ENCODE results near the gene PTPRN2.
"Not testable (repeated sequence)": the region's sequence is repeated elsewhere in the genome, so short reads cannot be mapped to it uniquely, and the experiment has no call there.

The PTPRN2 gene

DNA sequence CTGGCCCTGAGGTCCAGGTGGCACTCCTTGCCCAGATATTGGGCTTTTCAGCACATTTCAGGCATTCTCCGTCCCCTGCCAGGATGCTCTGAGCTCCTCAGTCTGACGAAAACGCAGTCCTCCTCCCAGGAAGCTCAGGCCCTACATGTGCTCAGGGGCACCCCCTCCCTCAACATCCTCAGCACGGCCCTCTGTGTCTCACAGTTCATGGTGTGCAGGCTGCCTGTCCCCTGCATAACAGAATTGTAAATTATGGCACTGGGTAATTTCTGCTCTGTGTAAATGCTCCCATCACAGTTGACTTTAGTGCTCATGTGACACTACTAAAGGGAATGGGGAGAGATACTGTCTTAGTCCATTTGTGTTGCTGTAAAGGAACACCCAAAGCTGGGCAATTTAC, 687.1 kb downstream of the PTPRN2 start:
- DNase-seq (ENCODE audit: low read depth) = no peak

DNA sequence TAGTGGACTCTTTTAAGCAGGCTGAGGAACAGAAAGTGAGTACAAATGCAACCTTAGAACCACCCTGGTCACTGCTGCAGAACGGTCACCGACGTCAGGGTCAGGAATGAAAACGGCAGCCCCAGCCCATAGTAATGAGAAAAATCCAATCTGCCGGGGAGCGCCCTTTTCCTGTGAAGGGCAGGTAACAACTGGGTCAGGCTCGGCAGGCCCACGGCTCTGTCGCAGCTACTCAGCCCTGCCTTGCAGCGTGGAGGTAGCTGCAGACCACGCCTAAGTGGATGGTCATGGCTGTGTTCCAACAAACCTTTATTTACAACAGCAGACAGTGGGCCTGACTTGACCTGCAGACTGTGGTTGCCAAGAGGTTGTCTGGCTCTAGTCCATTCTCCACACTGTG, 687.6 kb downstream of the PTPRN2 start:
- no peak for DNase-seq (ENCODE audit: low read depth)

DNA sequence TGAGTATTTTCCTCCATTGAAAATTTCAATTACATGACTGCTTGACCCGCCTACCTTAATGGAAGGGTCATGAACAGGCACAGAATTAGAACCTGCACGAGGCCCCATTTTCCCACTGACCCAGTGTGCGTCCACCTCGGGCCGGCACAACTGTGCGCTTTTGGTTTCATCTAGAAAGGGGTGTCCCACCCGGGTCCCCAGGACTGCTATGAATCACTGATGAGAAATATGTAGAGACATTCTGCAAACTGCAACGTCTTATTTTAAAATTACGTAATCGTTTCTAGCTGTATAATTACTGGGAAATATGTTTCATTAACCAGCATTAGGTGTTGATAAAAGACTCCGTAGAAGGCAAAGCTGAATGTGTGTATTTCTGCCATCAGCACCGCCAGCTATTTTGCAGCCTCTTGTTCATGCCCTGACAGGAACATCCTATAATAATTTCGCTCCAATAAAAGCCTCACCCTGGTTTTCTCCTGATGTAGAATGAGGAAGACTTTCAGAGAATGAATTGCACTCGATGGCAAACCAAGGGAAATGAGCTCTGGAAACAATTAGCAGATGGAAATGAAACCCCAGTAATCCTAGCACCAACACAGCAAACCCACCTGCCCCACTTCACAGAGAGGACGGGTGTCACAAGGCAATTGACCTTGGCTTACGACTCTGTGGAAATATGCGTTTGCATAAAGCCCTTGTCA, 688.7 kb downstream of the PTPRN2 start:
- no peak for DNase-seq (ENCODE audit: low read depth)

DNA sequence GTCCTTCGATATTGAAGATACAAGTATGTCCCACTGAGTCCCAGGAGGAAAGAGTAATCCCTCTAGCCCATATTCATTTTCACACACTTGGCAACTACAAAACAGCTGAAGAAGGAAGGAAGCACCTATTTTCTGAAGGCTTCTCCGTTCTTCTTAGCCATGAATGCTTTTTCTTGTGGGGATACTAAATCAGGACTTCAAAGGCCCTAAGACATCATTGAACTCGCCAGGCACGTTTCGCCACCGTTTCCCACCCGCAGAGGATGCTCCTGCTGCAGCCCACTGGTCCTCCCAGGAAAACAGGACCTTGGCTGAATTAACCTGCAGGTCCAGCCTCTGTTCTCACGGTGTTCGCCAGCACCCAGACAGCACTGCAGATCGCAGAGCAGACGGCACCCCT, 689.4 kb downstream of the PTPRN2 start:
- DNase-seq (ENCODE audit: low read depth) = no peak

GRCh38 chr7:157897681-157898080, 689.9 kb downstream of the PTPRN2 start:
- no peak for DNase-seq (ENCODE audit: low read depth)

DNA sequence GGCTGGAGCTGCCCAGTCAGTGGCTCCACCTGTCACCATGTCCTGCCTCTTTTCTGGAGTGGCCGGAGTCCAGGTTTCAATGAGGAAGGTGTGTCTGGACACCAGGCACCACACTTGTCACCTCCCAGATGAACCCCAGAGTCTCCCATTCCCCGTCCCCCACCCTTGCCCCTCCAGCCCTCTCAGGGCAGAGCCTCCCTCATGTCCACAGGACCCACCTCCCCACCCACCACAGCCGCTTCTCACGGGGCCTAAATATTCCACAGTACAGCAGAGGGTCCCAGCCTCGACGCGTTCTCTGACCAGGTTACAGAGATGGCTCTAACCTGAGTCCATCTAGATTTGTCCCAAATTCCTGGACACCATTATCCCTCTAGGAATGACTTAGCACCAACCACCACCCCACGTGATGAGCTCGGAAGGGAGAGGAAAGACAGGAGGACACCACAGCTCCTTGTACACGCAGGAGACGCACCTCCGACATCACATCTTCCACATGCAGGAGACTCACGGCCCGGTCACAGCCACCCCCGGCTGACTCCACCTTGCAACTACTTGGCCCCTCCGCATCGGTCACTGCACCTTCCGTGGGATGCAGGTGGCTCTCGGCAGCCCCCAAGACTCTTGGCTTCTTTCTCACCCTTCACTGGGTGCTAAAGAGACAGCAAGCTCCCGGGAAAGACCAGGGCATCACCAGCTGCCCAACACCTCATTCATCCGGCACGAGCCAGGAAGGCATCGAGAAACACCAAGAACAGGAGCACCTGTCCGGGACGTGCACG, 690.7 kb downstream of the PTPRN2 start:
- no peak for DNase-seq (ENCODE audit: low read depth)

GRCh38 chr7:157896376-157896675, 691.3 kb downstream of the PTPRN2 start:
- DNase-seq (ENCODE audit: low read depth) = not testable (repeated sequence)

GRCh38 chr7:157895520-157896375, 691.9 kb downstream of the PTPRN2 start:
- no peak for DNase-seq (ENCODE audit: low read depth)

GRCh38 chr7:157895098-157895497, 692.5 kb downstream of the PTPRN2 start:
- not testable (repeated sequence) for DNase-seq (ENCODE audit: low read depth)

- no peak for DNase-seq (ENCODE audit: low read depth)
Measured at GRCh38 chr7:157893535-157894044, 694.0 kb downstream of the PTPRN2 start.

GRCh38 chr7:157892751-157893523, 694.7 kb downstream of the PTPRN2 start:
- no peak for DNase-seq (ENCODE audit: low read depth)

GRCh38 chr7:157890921-157891401, 696.7 kb downstream of the PTPRN2 start:
- no peak for DNase-seq (ENCODE audit: low read depth)

DNA sequence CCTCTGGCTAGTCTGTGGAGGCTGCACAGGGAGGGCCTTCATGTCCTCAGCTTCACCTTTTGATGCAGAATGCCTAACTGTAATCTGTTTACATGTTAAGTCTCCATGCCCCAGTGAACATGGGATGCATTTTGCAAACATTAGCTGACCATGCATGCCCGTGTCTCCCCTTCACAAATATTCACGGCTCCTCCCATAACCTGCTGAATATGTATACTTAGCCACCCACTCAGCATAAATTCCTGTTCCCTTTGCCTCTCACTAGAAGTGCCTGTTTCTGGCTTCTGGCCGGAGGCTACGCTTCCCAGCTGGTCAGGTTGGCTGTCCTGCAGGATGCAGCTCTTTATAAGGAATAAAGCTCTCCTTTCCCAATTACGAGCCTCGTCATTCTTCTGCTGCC, 698.1 kb downstream of the PTPRN2 start:
- no peak for DNase-seq (ENCODE audit: low read depth)

DNA sequence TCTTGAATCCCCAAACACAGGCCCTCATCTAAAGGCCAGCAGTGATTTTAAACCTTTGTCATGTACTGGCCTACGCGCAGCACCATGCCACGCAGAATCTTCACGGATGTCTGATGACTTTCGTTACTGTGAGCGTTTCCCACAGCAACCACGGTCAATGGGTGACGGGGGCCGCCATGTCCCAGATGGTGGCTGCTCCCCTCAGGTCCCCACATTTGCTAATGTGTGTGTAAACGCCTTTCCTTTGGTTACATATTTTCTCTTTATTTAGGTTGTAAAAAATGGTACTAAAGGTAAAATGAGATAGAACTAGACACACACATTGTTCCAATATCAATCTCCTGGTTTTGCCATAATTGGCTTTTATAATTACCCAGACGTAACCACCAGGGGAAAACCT, 699.0 kb downstream of the PTPRN2 start:
- no peak for DNase-seq (ENCODE audit: low read depth)

DNA sequence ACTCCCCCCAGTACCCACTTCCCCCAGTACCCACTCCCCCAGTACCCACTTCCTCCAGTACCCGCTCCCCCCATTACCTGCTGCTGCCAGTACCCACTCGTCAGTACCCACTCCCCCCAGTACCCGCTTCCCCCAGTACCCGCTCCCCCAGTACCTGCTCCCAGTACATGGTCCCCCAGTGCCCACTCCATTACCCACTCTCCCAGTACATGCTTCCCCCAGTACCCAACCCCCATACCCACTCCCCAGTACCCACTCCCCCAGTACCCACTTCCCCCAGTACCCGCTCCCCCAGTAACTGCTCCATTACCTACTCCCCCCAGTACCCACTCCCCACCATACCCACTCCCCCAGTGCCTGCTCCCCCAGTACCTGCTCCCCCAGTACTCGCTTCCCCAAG, 700.2 kb downstream of the PTPRN2 start:
- DNase-seq (ENCODE audit: low read depth) = no peak

- no peak for DNase-seq (ENCODE audit: low read depth)
Measured at GRCh38 chr7:157886711-157887110, 700.9 kb downstream of the PTPRN2 start.

DNA sequence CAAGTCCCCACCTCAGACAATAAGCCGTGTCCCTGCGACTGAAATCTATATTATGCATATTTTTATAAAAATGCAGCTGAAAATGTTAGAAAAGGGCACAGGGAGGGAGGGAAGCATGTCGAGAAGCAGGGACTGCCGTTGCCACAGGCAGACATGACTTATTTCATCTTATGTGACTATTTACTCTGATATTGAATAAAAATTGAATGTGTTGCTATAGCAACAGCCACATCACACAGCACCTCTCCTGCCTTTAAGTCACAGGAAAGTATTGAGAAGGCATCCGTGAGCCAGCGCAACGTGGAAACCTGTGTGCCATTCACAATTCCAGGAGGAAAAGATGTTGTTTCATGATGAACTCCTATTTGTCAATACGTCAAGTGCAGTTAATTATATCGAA, 701.4 kb downstream of the PTPRN2 start:
- DNase-seq (ENCODE audit: low read depth) = no peak

DNA sequence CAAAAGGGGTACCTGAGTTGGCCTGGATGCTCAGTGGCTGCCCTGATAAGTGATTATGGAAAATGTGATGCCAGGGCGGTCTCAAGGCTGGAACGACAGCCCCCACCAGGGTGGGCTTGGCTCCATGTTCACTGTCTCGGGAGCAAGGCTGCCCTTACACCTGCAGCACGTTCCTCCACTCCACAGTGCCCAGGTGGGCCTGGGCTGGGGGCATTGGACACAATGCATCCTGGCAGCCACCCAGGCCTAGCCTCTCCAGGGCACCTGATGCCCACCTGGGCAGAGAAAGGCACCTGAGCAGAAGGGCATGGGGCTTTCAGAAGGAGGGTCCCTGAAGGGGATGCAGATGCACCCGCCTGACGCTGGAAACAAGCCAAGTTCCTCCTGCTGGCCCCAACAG, 702.5 kb downstream of the PTPRN2 start:
- DNase-seq (ENCODE audit: low read depth) = no peak

- DNase-seq (ENCODE audit: low read depth) = no peak
Measured at GRCh38 chr7:157884461-157885062, 703.1 kb downstream of the PTPRN2 start.

- no peak for DNase-seq (ENCODE audit: low read depth)
Measured at GRCh38 chr7:157881048-157881771, 706.4 kb downstream of the PTPRN2 start.

DNA sequence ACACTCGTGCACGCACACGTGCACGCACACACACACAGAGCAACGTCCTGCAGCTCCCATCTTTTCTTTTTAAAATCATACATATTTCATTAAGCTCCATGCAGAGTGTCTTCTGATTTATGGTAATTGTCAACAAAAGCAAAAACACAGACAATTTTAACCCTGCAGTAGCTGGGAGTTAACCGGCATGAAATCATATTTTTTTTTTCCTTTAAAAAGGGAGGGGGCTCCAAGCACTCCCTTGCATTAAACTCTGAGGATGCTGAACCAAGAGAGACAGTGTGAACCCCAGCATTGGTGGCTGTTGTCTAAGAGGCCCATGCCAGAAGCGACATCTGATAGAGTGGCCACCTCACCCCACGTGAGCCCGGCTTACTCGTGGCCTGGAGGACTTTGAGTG, 708.2 kb downstream of the PTPRN2 start:
- DNase-seq (ENCODE audit: low read depth) = no peak
